Right ventricle myocardium superior (tissue), 1 donor: ENCODE data around the gene GLRX. TPM values are rescaled to one million over a fixed set of nuclear protein-coding genes. Genes with fewer than 3 reads are reported as not detected.
"Not testable (repeated sequence)": the region's sequence is repeated elsewhere in the genome, so short reads cannot be mapped to it uniquely, and the experiment has no call there.

Experiments
- ATAC-seq: fragments of 200-7000 bp; cut with Tn5 transposase; one replicate; pipeline ENCODE4 v1.9.1; 2020; ENCODE audit warnings: mild to moderate bottlenecking; ENCODE audit not compliant: poor library complexity
- DNase-seq: peaks from one replicate; pipeline ENCODE4 v3.0.0-alpha.2; 2020
- intact Hi-C: fragments of 100-400 bp; cut with DNase I; formaldehyde crosslinking; loops from one replicate; pipeline ENCODE4 v1.11.2; 2022
- total RNA-seq: library from RNA; stranded (reverse); fragmentation: NEBNext Ultra II Directional; extraction: Animal tissue kit (Norgen Biotek cat#: 25700); gene quantifications from one replicate; pipeline ENCODE4 v1.2.1, GENCODE V29; 2021
- donor health status: DM: no; HTN: yes; CAD: no; lungs with severe emphysema.

The GLRX gene
- total RNA-seq, 1 donor from 2014 or later: 104 TPM

- intact Hi-C loops: no loop called here
- ATAC-seq (peak; percentile 66), DNase-seq (peak; percentile 89)
Measured at GRCh38 chr5:95857185-95857945, 34.8 kb upstream of the GLRX start.

- ATAC-seq: peak; percentile 52
- intact Hi-C loops: no loop called here
- DNase-seq: no peak
Measured at GRCh38 chr5:95856501-95856981, 34.0 kb upstream of the GLRX start.

- ATAC-seq (no peak), DNase-seq (no peak)
- intact Hi-C loops: no loop called here
Measured at GRCh38 chr5:95853490-95853889, 31.0 kb upstream of the GLRX start.

- DNase-seq (no peak), ATAC-seq (no peak)
- intact Hi-C loops: no loop called here
Measured at GRCh38 chr5:95852567-95852966, 30.0 kb upstream of the GLRX start.

- intact Hi-C loops, DNase-seq, ATAC-seq: not testable (repeated sequence)
Measured at GRCh38 chr5:95851141-95851540, 28.6 kb upstream of the GLRX start.

GRCh38 chr5:95850391-95850894, 27.9 kb upstream of the GLRX start:
- no peak for DNase-seq

GRCh38 chr5:95848701-95849100, 26.2 kb upstream of the GLRX start:
- intact Hi-C loops: no loop called here
- DNase-seq (no peak), ATAC-seq (no peak)

More at GRCh38 chr5:95850391-95850894, 27.9 kb upstream of the GLRX start:
- intact Hi-C loops: no loop called here
- peak; percentile 3 for ATAC-seq

GRCh38 chr5:95847261-95847592, 24.7 kb upstream of the GLRX start:
- ATAC-seq (no peak), DNase-seq (no peak)
- intact Hi-C loops: loop anchor here (2.0 kb wide), 2 partner anchors 66 to 182 kb away; no protein-coding TSS in a partner anchor

GRCh38 chr5:95846554-95847260, 24.2 kb upstream of the GLRX start:
- intact Hi-C loops: loop anchor here (2.0 kb wide), 2 partner anchors 66 to 182 kb away; no protein-coding TSS in a partner anchor
- DNase-seq (peak; percentile 58), ATAC-seq (peak; percentile 78)

GRCh38 chr5:95845391-95845790, 22.9 kb upstream of the GLRX start:
- ATAC-seq (no peak), DNase-seq (no peak)
- intact Hi-C loops: no loop called here

- DNase-seq: no peak
- intact Hi-C loops: no loop called here
- peak; percentile 42 for ATAC-seq
Measured at GRCh38 chr5:95843733-95844223, 21.3 kb upstream of the GLRX start.

- DNase-seq: peak; percentile 81
- peak; percentile 72 for ATAC-seq
- intact Hi-C loops: no loop called here
Measured at GRCh38 chr5:95842854-95843544, 20.5 kb upstream of the GLRX start.

GRCh38 chr5:95841914-95842812, 19.6 kb upstream of the GLRX start:
- peak; percentile 69 for ATAC-seq
- peak; percentile 62 for DNase-seq
- intact Hi-C loops: no loop called here

- no peak for ATAC-seq
- intact Hi-C loops: no loop called here
- no peak for DNase-seq
Measured at GRCh38 chr5:95840956-95841705, 18.6 kb upstream of the GLRX start.

- intact Hi-C loops: loop anchor here (5.0 kb wide), 1 partner anchor 192 kb away; the partner anchor contains the start of gene RFESD
- no peak for ATAC-seq
- DNase-seq: no peak
Measured at GRCh38 chr5:95839658-95840057, 17.1 kb upstream of the GLRX start.

- ATAC-seq (no peak), DNase-seq (no peak)
- intact Hi-C loops: loop anchor here (5.0 kb wide), 1 partner anchor 191 kb away; the partner anchor contains the start of gene RFESD
Measured at GRCh38 chr5:95838556-95838955, 16.0 kb upstream of the GLRX start.

- intact Hi-C loops: loop anchor here (5.0 kb wide), 1 partner anchor 191 kb away; the partner anchor contains the start of gene RFESD
- DNase-seq (no peak), ATAC-seq (no peak)
Measured at GRCh38 chr5:95838001-95838520, 15.5 kb upstream of the GLRX start.
